ENCODE results near the gene FMO5. TPM values are rescaled to one million over a fixed set of nuclear protein-coding genes. Genes with fewer than 3 reads are reported as not detected.
A peak's percentile ranks its signal among the peaks of the same experiment; 100 is the strongest.

FMO5 gene
- total and polyA plus RNA-seq, 3 donors from 2014 or later, result 6.4 to 11.0 (median 9.8) TPM

DNA sequence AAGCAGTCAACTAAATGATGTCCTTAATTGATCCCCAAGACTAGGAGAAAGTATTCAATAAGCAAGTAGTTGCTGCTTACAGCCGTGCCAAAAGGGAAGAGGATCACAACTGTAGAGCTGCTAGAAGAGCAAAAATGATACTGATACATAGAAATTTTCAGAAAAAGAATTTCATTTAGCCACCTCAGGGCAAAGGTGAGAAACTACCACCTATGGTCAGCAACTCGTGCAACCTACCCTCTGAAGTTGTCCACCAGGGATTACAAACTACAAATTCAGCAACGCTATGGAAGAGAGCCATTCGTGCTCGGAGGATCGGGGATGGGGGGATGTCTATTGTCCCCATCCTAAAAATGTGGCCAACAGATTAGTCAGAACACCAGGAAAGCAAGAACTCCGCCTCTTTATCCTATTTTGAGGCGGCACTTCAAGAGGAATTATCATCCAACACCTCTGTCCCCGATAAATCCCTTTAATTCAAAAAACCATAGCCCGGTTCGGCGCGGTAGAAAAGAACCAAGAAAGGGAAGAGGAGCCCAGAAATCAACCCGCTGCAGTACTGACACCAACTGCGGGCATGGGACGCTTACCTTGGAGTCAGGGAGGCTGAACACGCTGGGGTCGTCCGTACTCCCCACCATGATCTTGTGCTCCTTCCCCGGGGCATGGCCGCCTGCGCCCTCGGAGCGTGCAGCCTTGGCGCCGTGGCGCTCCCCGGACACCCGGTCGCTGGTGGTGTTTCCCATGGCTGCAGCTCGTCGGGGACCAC, 53.6 kb downstream of the FMO5 start:
- 0% methylated on average over 14 to 32 of the region's 32 CpGs for WGBS, 2 donors
- peak; percentile 19 for DNase-seq
- no peaks in the 10 kb centered on the region for H3K27me3 ChIP-seq
- H3K9me3 ChIP-seq, result no peaks in the 10 kb centered on the region
- peaks cover 23% of the 10 kb centered on the region for H3K4me1 ChIP-seq
- H3K36me3 ChIP-seq (ENCODE audit: low read depth, missing control alignments), result no peaks in the 10 kb centered on the region
- intact Hi-C loops (cut with DNase I; ENCODE audit: low total_unique reads), result loop anchor here (5.0 kb wide), 2 partner anchors 56 to 71 kb away; partner anchors contain the start of genes CHD1L and FMO5
- no peak for TF ChIP-seq POLR2A (IDR thresholded peaks at IDR 0.05)
- TF ChIP-seq, protein P1, sequence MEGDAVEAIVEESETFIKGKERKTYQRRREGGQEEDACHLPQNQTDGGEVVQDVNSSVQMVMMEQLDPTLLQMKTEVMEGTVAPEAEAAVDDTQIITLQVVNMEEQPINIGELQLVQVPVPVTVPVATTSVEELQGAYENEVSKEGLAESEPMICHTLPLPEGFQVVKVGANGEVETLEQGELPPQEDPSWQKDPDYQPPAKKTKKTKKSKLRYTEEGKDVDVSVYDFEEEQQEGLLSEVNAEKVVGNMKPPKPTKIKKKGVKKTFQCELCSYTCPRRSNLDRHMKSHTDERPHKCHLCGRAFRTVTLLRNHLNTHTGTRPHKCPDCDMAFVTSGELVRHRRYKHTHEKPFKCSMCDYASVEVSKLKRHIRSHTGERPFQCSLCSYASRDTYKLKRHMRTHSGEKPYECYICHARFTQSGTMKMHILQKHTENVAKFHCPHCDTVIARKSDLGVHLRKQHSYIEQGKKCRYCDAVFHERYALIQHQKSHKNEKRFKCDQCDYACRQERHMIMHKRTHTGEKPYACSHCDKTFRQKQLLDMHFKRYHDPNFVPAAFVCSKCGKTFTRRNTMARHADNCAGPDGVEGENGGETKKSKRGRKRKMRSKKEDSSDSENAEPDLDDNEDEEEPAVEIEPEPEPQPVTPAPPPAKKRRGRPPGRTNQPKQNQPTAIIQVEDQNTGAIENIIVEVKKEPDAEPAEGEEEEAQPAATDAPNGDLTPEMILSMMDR (IDR thresholded peaks at IDR 0.05), result no peak
- H3K4me3 ChIP-seq, result peak overlapping the region; percentile 83 to 86
- H3K27ac ChIP-seq, result peak overlapping the region; percentile 96

DNA sequence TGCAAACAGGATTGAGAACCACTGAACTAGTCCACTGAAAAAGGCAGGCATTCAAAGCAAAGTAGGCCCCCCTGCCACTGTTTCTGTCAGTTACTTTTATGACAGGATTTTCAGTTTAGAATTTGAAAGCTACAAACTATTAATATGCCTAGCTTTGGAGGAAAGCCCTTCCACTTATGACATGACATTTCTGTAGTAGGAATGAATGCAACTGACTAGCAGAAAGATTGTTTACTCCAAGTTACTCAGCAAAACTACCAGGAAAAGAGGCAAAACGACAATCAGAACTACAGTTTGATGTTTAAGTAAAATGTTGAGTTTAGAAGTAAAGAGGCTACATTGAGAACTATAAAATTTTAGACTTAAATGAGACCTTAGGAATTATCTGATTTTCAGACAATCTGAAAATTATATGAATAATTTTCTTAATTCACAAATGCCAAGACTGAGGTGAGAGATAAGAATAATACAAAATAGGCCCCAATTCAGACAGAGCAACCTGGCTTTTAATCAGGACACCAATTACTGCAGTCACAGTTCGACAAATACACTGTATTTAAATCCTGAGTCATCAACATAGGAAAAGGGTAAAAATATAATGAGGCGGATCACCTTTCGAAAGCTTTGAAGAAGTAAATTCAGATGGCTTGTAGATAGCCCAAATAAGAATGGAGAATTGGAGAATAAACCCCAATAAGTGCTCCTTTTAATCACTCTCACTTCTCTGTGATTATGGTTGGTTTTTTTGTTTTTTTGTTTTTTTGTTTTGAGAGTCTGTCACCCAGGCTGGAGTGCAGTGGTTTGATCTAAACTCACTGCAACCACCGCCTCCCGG, 55.1 kb downstream of the FMO5 start:
- intact Hi-C loops (cut with DNase I; ENCODE audit: low total_unique reads), result loop anchor here (5.0 kb wide), 2 partner anchors 57 to 72 kb away; partner anchors contain the start of genes CHD1L and FMO5

GRCh38 chr1:147169171-147169570, 56.0 kb downstream of the FMO5 start:
- DNase-seq, result no peak
- intact Hi-C loops (cut with DNase I; ENCODE audit: low total_unique reads), result no loop called here
- H3K27me3 ChIP-seq, result no peaks in the 10 kb centered on the region
- H3K36me3 ChIP-seq (ENCODE audit: low read depth, missing control alignments), result no peaks in the 10 kb centered on the region
- H3K4me3 ChIP-seq, result no peak overlapping the region
- H3K9me3 ChIP-seq, result no peaks in the 10 kb centered on the region
- H3K27ac ChIP-seq, result no peak overlapping the region
- peaks cover 20% of the 10 kb centered on the region for H3K4me1 ChIP-seq
- 62 to 73% methylated on average over 3 of the region's 3 CpGs for WGBS, 2 donors
- TF ChIP-seq, protein P1 (IDR thresholded peaks at IDR 0.05), result no peak
- TF ChIP-seq POLR2A (IDR thresholded peaks at IDR 0.05), result no peak

More for the DNA sequence above, 55.1 kb downstream of the FMO5 start:
- Histone ChIP-seq H3K4me1 (peaks cover 23% of the 10 kb centered on the region), H3K9me3 (no peaks in the 10 kb centered on the region), H3K36me3 (ENCODE audit: low read depth, missing control alignments) (no peaks in the 10 kb centered on the region), H3K27ac (no peak overlapping the region), H3K27me3 (no peaks in the 10 kb centered on the region), H3K4me3 (no peak overlapping the region)
- TF ChIP-seq POLR2A (IDR thresholded peaks at IDR 0.05), result no peak
- TF ChIP-seq, protein P1 (IDR thresholded peaks at IDR 0.05), result no peak
- no peak for DNase-seq
- 64 to 74% methylated on average over 6 of the region's 6 CpGs for WGBS, 2 donors

GRCh38 chr1:147168626-147169058, 56.5 kb downstream of the FMO5 start:
- peak; percentile 43 for DNase-seq
- 72 to 75% methylated on average over 2 of the region's 2 CpGs for WGBS, 2 donors
- Histone ChIP-seq H3K4me1 (peaks cover 16% of the 10 kb centered on the region), H3K4me3 (no peak overlapping the region), H3K36me3 (ENCODE audit: low read depth, missing control alignments) (no peaks in the 10 kb centered on the region), H3K9me3 (no peaks in the 10 kb centered on the region), H3K27ac (no peak overlapping the region), H3K27me3 (no peaks in the 10 kb centered on the region)
- intact Hi-C loops (cut with DNase I; ENCODE audit: low total_unique reads), result no loop called here
- TF ChIP-seq POLR2A (IDR thresholded peaks at IDR 0.05), result no peak
- TF ChIP-seq, protein P1 (IDR thresholded peaks at IDR 0.05), result no peak

Data from testis (tissue), 3 donors.